Peyer's patch (tissue), 4 donors: ENCODE measurements around the gene KRT33B. TPM values are rescaled to one million over a fixed set of nuclear protein-coding genes. Genes with fewer than 3 reads are reported as not detected.
"Not testable (repeated sequence)": the region's sequence is repeated elsewhere in the genome, so short reads cannot be mapped to it uniquely, and the experiment has no call there.

Source experiments
- DNase-seq, 3 donors: peaks; one replicate each; pipeline ENCODE4 v3.0.0-alpha.2; 2017 to 2019
- H3K27ac ChIP-seq, 4 donors: fragments of 200-600 bp; sonication (generic); one replicate each; pipeline ENCODE4 v1.5.1; 2016 to 2019
- H3K27me3 ChIP-seq, 2 donors: fragments of 200-600 bp; sonication (generic); one replicate each; pipeline ENCODE4 v1.5.1; 2019
- H3K36me3 ChIP-seq, 3 donors: fragments of 200-600 bp; sonication (generic); one replicate each; pipeline ENCODE4 v1.5.1; 2016 to 2019
- H3K4me1 ChIP-seq, 4 donors: fragments of 200-600 bp; sonication (generic); one replicate each; pipeline ENCODE4 v1.5.1; 2016 to 2019
- H3K4me3 ChIP-seq, 4 donors: fragments of 200-600 bp; sonication (generic); 1 replicate in 3 of 4; 2 replicates in 1 of 4; pipeline ENCODE4 v1.5.1; 2016 to 2019; ENCODE audit warnings: mild to moderate bottlenecking in 1 of 4
- H3K9me3 ChIP-seq, 4 donors: fragments of 200-600 bp; sonication (generic); one replicate each; pipeline ENCODE4 v1.5.1; 2016 to 2019; ENCODE audit warnings: mild to moderate bottlenecking in 1 of 4
- CTCF ChIP-seq, 6 experiments: fragments of 450-650 bp in 4 of 6; fragments of 200-600 bp in 2 of 6; sonication (generic) in 1 of 6; IDR thresholded peaks; one replicate each; pipeline ENCODE4 v1.5.1; 2017 to 2019; ENCODE audit warnings: antibody characterized with exemption in 6 of 6, mild to moderate bottlenecking in 3 of 6, moderate library complexity in 1 of 6
- POLR2A ChIP-seq, 2 donors: fragments of 450-650 bp; IDR thresholded peaks; one replicate each; pipeline ENCODE4 v1.5.1; 2017; ENCODE audit warnings: antibody characterized with exemption in 2 of 2, mild to moderate bottlenecking in 2 of 2, moderate library complexity in 2 of 2
- total RNA-seq, 4 donors: library from RNA; depleted of rRNA; stranded (reverse); fragments of >200 nt; gene quantifications; one replicate each; pipeline ENCODE4 v1.1.0, GENCODE V29; 2016

KRT33B gene
- total RNA-seq, 4 donors from 2014 or later: not detected

GRCh38 chr17:41396340-41396739 lies 26.7 kb upstream of the KRT33B start:
- no peaks in the 10 kb centered on the region for H3K27me3 ChIP-seq
- H3K36me3 ChIP-seq: no peaks in the 10 kb centered on the region
- no peak for TF ChIP-seq POLR2A (IDR thresholded peaks at IDR 0.05)
- TF ChIP-seq CTCF (IDR thresholded peaks at IDR 0.05): no peak
- no peaks in the 10 kb centered on the region for H3K9me3 ChIP-seq
- H3K4me3 ChIP-seq: no peak overlapping the region
- DNase-seq: no peak
- H3K4me1 ChIP-seq: no peaks in the 10 kb centered on the region
- H3K27ac ChIP-seq: no peak overlapping the region

DNA sequence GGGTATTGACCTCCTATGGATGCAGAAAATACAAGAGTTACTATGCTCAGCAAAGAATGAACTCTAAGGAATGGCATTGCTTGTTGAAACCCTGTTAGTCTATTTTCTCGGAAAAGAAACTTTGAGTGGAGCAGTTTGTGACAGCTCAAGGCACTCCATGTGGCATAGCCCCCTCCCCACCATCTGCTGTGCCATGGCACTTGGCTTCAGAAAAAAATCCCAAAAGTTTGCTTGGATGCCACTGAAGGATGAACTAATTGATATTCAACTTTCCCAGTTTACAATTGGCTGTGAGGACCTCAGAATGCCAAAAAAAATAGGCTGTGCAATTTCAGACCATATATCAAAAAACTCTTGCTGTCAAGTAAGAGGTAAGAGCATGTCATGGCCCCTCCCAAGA lies 26.0 kb upstream of the KRT33B start:
- H3K9me3 ChIP-seq: no peaks in the 10 kb centered on the region
- no peak for DNase-seq
- H3K27me3 ChIP-seq: no peaks in the 10 kb centered on the region
- no peak overlapping the region for H3K4me3 ChIP-seq
- no peaks in the 10 kb centered on the region for H3K36me3 ChIP-seq
- H3K4me1 ChIP-seq: no peaks in the 10 kb centered on the region
- no peak overlapping the region for H3K27ac ChIP-seq
- TF ChIP-seq POLR2A (IDR thresholded peaks at IDR 0.05) (no peak), CTCF (IDR thresholded peaks at IDR 0.05) (no peak)

DNA sequence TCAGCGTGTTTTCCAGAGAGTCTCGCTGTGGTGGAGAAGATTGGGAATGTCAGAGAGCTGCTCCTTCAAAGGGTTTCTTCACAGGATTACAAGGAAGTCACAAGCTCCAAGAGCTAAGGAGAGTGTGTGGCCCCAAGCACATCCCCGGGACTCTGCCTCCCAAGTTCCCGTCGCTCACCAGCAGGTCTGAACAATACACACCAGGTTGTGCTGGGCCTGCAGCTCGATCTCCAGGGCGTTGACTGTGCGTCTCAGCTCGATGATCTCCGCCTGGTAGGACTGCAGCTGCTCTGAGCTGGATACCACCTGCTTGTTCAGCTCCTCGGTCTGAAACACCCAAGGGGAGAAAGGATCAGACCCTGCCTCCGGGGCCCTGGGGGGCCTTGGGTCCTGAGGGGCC lies 25.4 kb upstream of the KRT33B start:
- not testable (repeated sequence) for H3K9me3 ChIP-seq, H3K27ac ChIP-seq, DNase-seq, H3K36me3 ChIP-seq, H3K4me3 ChIP-seq, H3K4me1 ChIP-seq, H3K27me3 ChIP-seq

- TF ChIP-seq POLR2A (IDR thresholded peaks at IDR 0.05) (no peak), CTCF (IDR thresholded peaks at IDR 0.05) (no peak)
- H3K27ac ChIP-seq: no peak overlapping the region
- no peak overlapping the region for H3K4me3 ChIP-seq
- no peaks in the 10 kb centered on the region for H3K4me1 ChIP-seq
- DNase-seq: no peak
- no peaks in the 10 kb centered on the region for H3K9me3 ChIP-seq
- no peaks in the 10 kb centered on the region for H3K36me3 ChIP-seq
- no peaks in the 10 kb centered on the region for H3K27me3 ChIP-seq
Observed at GRCh38 chr17:41394254-41394996, 24.8 kb upstream of the KRT33B start.

DNA sequence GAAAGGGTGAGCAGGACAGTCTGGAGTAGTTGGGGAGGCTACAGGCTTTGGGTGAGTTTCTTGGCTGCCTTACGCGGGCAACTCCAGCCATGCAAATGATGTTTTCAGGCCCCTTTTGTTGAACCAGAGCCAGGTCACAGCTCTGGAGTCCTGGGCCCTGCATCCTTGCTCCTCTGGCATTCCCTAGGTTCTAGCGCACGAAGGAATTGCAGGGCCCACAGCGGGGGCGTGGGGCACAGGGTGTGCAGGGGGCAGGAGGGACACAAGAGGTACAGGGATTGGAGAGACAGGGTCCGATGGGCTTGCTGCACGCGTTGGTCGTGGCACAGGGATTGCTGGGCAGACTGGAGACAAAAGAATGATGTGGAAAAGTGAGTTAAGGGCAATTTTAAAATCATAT lies 24.2 kb upstream of the KRT33B start:
- H3K27ac ChIP-seq: no peak overlapping the region
- no peaks in the 10 kb centered on the region for H3K36me3 ChIP-seq
- DNase-seq: no peak
- H3K4me3 ChIP-seq: no peak overlapping the region
- H3K4me1 ChIP-seq: no peaks in the 10 kb centered on the region
- TF ChIP-seq POLR2A (IDR thresholded peaks at IDR 0.05) (no peak), CTCF (IDR thresholded peaks at IDR 0.05) (no peak)
- H3K27me3 ChIP-seq: no peaks in the 10 kb centered on the region
- H3K9me3 ChIP-seq: no peaks in the 10 kb centered on the region

DNA sequence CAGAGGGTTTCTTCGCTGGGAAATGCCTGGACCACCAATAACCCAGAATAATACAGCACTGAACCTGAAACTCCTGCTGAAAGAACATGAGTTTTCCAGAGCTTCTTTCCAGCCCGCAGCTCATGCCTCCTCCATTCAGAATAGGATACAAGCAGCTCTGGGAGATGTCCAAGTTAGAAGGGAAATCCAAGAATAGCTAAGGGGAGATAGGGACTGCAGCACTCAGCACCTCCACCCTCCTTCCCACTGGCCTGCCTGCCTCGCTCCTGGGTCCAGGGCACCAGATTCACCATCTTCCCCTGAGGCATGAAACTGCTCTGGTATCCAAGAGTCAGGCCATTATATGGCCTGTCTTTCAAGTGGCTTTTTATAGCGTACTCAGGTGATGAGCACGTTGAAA lies 23.7 kb upstream of the KRT33B start:
- DNase-seq: no peak
- no peaks in the 10 kb centered on the region for H3K9me3 ChIP-seq
- no peaks in the 10 kb centered on the region for H3K4me1 ChIP-seq
- H3K27ac ChIP-seq: no peak overlapping the region
- no peaks in the 10 kb centered on the region for H3K27me3 ChIP-seq
- H3K36me3 ChIP-seq: no peaks in the 10 kb centered on the region
- TF ChIP-seq POLR2A (IDR thresholded peaks at IDR 0.05) (no peak), CTCF (IDR thresholded peaks at IDR 0.05) (no peak)
- H3K4me3 ChIP-seq: no peak overlapping the region
